ENCODE results near the gene PTGR2.

GRCh38 chr14:73873660-73874059, 22.0 kb downstream of the PTGR2 start:
- TF ChIP-seq CTCF (IDR thresholded peaks at IDR 0.05; ENCODE audit: low read length) (no peak), EZH2phosphoT487 (IDR thresholded peaks at IDR 0.05; ENCODE audit: low read length) (no peak), EZH2 (optimal IDR thresholded peaks at IDR 0.05; ENCODE audit: low read depth, low read length) (no peak)
